HUES48 (cell line): ENCODE results near the gene ATPAF2.

ENCODE experiments used
- H3K27ac ChIP-seq: one replicate; pipeline ENCODE4 v1.7.0; 2013; ENCODE audit warnings: low read depth, low read length, inconsistent platforms
- H3K27me3 ChIP-seq: 2 replicates; pipeline ENCODE4 v1.6.1; 2013; ENCODE audit warnings: mild to moderate bottlenecking, low read length; ENCODE audit not compliant: control insufficient read depth, insufficient read depth
- H3K36me3 ChIP-seq: 2 replicates; pipeline ENCODE4 v1.6.1; 2013; ENCODE audit warnings: low read length; ENCODE audit not compliant: control insufficient read depth, insufficient read depth
- H3K4me1 ChIP-seq: 2 replicates; pipeline ENCODE4 v1.6.1; 2013; ENCODE audit warnings: mild to moderate bottlenecking, low read length; ENCODE audit not compliant: control insufficient read depth, insufficient read depth
- H3K4me3 ChIP-seq: 2 replicates; pipeline ENCODE4 v1.5.1; 2013; ENCODE audit warnings: mild to moderate bottlenecking, low read depth, low read length
- H3K9ac ChIP-seq: 2 replicates; pipeline ENCODE4 v1.6.1; 2013; ENCODE audit warnings: mild to moderate bottlenecking, low read depth, low read length, moderate library complexity
- H3K9me3 ChIP-seq: 2 replicates; pipeline ENCODE4 v1.6.1; 2013; ENCODE audit warnings: low read length; ENCODE audit not compliant: control insufficient read depth, insufficient read depth

The ATPAF2 gene

GRCh38 chr17:18025945-18026776 is 12.8 kb downstream of the ATPAF2 start:
- peaks cover 4% of the 10 kb centered on the region; the same call in 1 of the 2 replicates for H3K36me3 ChIP-seq
- H3K4me1 ChIP-seq: no peaks in the 10 kb centered on the region
- no peak overlapping the region for H3K27ac ChIP-seq
- H3K4me3 ChIP-seq: no peak overlapping the region
- no peaks in the 10 kb centered on the region for H3K9me3 ChIP-seq
- no peak overlapping the region for H3K9ac ChIP-seq
- H3K27me3 ChIP-seq: no peaks in the 10 kb centered on the region

- H3K27ac ChIP-seq: no peak overlapping the region
- H3K4me1 ChIP-seq: no peaks in the 10 kb centered on the region
- no peak overlapping the region for H3K4me3 ChIP-seq
- H3K9ac ChIP-seq: no peak overlapping the region
- H3K36me3 ChIP-seq: peaks cover 4% of the 10 kb centered on the region; the same call in 1 of the 2 replicates
- H3K9me3 ChIP-seq: no peaks in the 10 kb centered on the region
- H3K27me3 ChIP-seq: no peaks in the 10 kb centered on the region
Observed at GRCh38 chr17:18025241-18025944, 13.6 kb downstream of the ATPAF2 start.

GRCh38 chr17:18021372-18021771 is 17.6 kb downstream of the ATPAF2 start:
- H3K9me3 ChIP-seq: no peaks in the 10 kb centered on the region
- no peak overlapping the region for H3K4me3 ChIP-seq
- H3K4me1 ChIP-seq: 0 out of 2 replicates have a peak, but pooled peaks cover 5% of the 10 kb centered on the region
- no peak overlapping the region for H3K27ac ChIP-seq
- H3K36me3 ChIP-seq: no peaks in the 10 kb centered on the region; the same call in 1 of the 2 replicates
- H3K27me3 ChIP-seq: no peaks in the 10 kb centered on the region
- H3K9ac ChIP-seq: no peak overlapping the region

- Histone ChIP-seq H3K27me3 (no peaks in the 10 kb centered on the region), H3K4me1 (0 out of 2 replicates have a peak, but pooled peaks cover 5% of the 10 kb centered on the region), H3K27ac (no peak overlapping the region), H3K9me3 (no peaks in the 10 kb centered on the region), H3K9ac (no peak overlapping the region), H3K4me3 (no peak overlapping the region), H3K36me3 (no peaks in the 10 kb centered on the region; the same call in 1 of the 2 replicates)
Observed at GRCh38 chr17:18020971-18021370, 18.0 kb downstream of the ATPAF2 start.

- no peaks in the 10 kb centered on the region; the same call in 1 of the 2 replicates for H3K36me3 ChIP-seq
- no peak overlapping the region for H3K27ac ChIP-seq
Observed at GRCh38 chr17:18019838-18020154, 19.2 kb downstream of the ATPAF2 start.

GRCh38 chr17:18018411-18018921 is 20.5 kb downstream of the ATPAF2 start:
- Histone ChIP-seq H3K9me3 (no peaks in the 10 kb centered on the region), H3K4me1 (0 out of 2 replicates have a peak, but pooled peaks cover 5% of the 10 kb centered on the region), H3K9ac (no peak overlapping the region), H3K27ac (no peak overlapping the region), H3K4me3 (no peak overlapping the region), H3K27me3 (no peaks in the 10 kb centered on the region), H3K36me3 (no peaks in the 10 kb centered on the region; the same call in 1 of the 2 replicates)

More at GRCh38 chr17:18019838-18020154, 19.2 kb downstream of the ATPAF2 start:
- H3K4me1 ChIP-seq: 0 out of 2 replicates have a peak, but pooled peaks cover 5% of the 10 kb centered on the region
- H3K9me3 ChIP-seq: no peaks in the 10 kb centered on the region
- H3K27me3 ChIP-seq: no peaks in the 10 kb centered on the region
- H3K9ac ChIP-seq: no peak overlapping the region
- no peak overlapping the region for H3K4me3 ChIP-seq

GRCh38 chr17:18017958-18018357 is 21.0 kb downstream of the ATPAF2 start:
- Histone ChIP-seq H3K27me3 (no peaks in the 10 kb centered on the region), H3K4me3 (no peak overlapping the region), H3K36me3 (no peaks in the 10 kb centered on the region; the same call in 1 of the 2 replicates), H3K9ac (no peak overlapping the region), H3K27ac (peak overlapping the region; percentile 54), H3K9me3 (no peaks in the 10 kb centered on the region), H3K4me1 (0 out of 2 replicates have a peak, but pooled peaks cover 5% of the 10 kb centered on the region)

GRCh38 chr17:18016426-18016825 is 22.5 kb downstream of the ATPAF2 start:
- no peak overlapping the region for H3K9ac ChIP-seq

GRCh38 chr17:18015593-18015992 is 23.4 kb downstream of the ATPAF2 start:
- H3K27ac ChIP-seq: no peak overlapping the region
- H3K4me1 ChIP-seq: 0 out of 2 replicates have a peak, but pooled peaks cover 5% of the 10 kb centered on the region
- H3K27me3 ChIP-seq: no peaks in the 10 kb centered on the region
- H3K9me3 ChIP-seq: no peaks in the 10 kb centered on the region
- no peaks in the 10 kb centered on the region; the same call in 1 of the 2 replicates for H3K36me3 ChIP-seq
- no peak overlapping the region for H3K9ac ChIP-seq
- H3K4me3 ChIP-seq: no peak overlapping the region

More at GRCh38 chr17:18016426-18016825, 22.5 kb downstream of the ATPAF2 start:
- H3K4me3 ChIP-seq: no peak overlapping the region
- H3K4me1 ChIP-seq: 0 out of 2 replicates have a peak, but pooled peaks cover 5% of the 10 kb centered on the region
- H3K27me3 ChIP-seq: no peaks in the 10 kb centered on the region
- H3K27ac ChIP-seq: no peak overlapping the region
- no peaks in the 10 kb centered on the region for H3K9me3 ChIP-seq
- no peaks in the 10 kb centered on the region; the same call in 1 of the 2 replicates for H3K36me3 ChIP-seq

GRCh38 chr17:18014006-18014405 is 25.0 kb downstream of the ATPAF2 start:
- Histone ChIP-seq H3K36me3 (no peaks in the 10 kb centered on the region; the same call in 1 of the 2 replicates), H3K4me3 (no peak overlapping the region), H3K27me3 (no peaks in the 10 kb centered on the region), H3K9me3 (no peaks in the 10 kb centered on the region), H3K27ac (no peak overlapping the region), H3K4me1 (no peaks in the 10 kb centered on the region), H3K9ac (no peak overlapping the region)
